ENCODE data around the gene ECHS1. TPM values are rescaled to one million over a fixed set of nuclear protein-coding genes. Genes with fewer than 3 reads are reported as not detected.
"Not testable (repeated sequence)": the region's sequence is repeated elsewhere in the genome, so short reads cannot be mapped to it uniquely, and the experiment has no call there.

ECHS1 gene
- total RNA-seq, 1 donor from 2014 or later: 127 TPM

GRCh38 chr10:133419211-133419950 lies 46.2 kb upstream of the ECHS1 start:
- no peak for TF ChIP-seq CTCF (IDR thresholded peaks at IDR 0.05; ENCODE audit: insufficient read depth, low read length, poor library complexity, severe bottlenecking)
- Histone ChIP-seq H3K4me3 (ENCODE audit: low read depth, low read length) (no peak overlapping the region), H3K27me3 (ENCODE audit: control insufficient read depth, insufficient read depth, low read length) (peaks cover 12% of the 10 kb centered on the region), H3K36me3 (ENCODE audit: control insufficient read depth, insufficient read depth, low read length) (no peaks in the 10 kb centered on the region)
- DNase-seq (ENCODE audit: low read depth): no peak

GRCh38 chr10:133418289-133418993 lies 45.3 kb upstream of the ECHS1 start:
- Histone ChIP-seq H3K36me3 (ENCODE audit: control insufficient read depth, insufficient read depth, low read length) (no peaks in the 10 kb centered on the region), H3K27me3 (ENCODE audit: control insufficient read depth, insufficient read depth, low read length) (peaks cover 10% of the 10 kb centered on the region), H3K4me3 (ENCODE audit: low read depth, low read length) (no peak overlapping the region)
- DNase-seq (ENCODE audit: low read depth): no peak
- TF ChIP-seq CTCF (IDR thresholded peaks at IDR 0.05; ENCODE audit: insufficient read depth, low read length, poor library complexity, severe bottlenecking): no peak

GRCh38 chr10:133415752-133416151 lies 42.6 kb upstream of the ECHS1 start:
- no peak overlapping the region for H3K4me3 ChIP-seq (ENCODE audit: low read depth, low read length)
- no peaks in the 10 kb centered on the region for H3K27me3 ChIP-seq (ENCODE audit: control insufficient read depth, insufficient read depth, low read length)
- TF ChIP-seq CTCF (IDR thresholded peaks at IDR 0.05; ENCODE audit: insufficient read depth, low read length, poor library complexity, severe bottlenecking): no peak
- peaks cover 2% of the 10 kb centered on the region for H3K36me3 ChIP-seq (ENCODE audit: control insufficient read depth, insufficient read depth, low read length)
- DNase-seq (ENCODE audit: low read depth): no peak

GRCh38 chr10:133414401-133414800 lies 41.2 kb upstream of the ECHS1 start:
- not testable (repeated sequence) for H3K27me3 ChIP-seq (ENCODE audit: control insufficient read depth, insufficient read depth, low read length); H3K4me3 ChIP-seq (ENCODE audit: low read depth, low read length); DNase-seq (ENCODE audit: low read depth); H3K36me3 ChIP-seq (ENCODE audit: control insufficient read depth, insufficient read depth, low read length)

GRCh38 chr10:133412381-133412711 lies 39.2 kb upstream of the ECHS1 start:
- no peak overlapping the region for H3K4me3 ChIP-seq (ENCODE audit: low read depth, low read length)
- H3K36me3 ChIP-seq (ENCODE audit: control insufficient read depth, insufficient read depth, low read length): peaks cover 2% of the 10 kb centered on the region
- no peak for TF ChIP-seq CTCF (IDR thresholded peaks at IDR 0.05; ENCODE audit: insufficient read depth, low read length, poor library complexity, severe bottlenecking)
- DNase-seq (ENCODE audit: low read depth): no peak
- H3K27me3 ChIP-seq (ENCODE audit: control insufficient read depth, insufficient read depth, low read length): no peaks in the 10 kb centered on the region

- TF ChIP-seq CTCF (IDR thresholded peaks at IDR 0.05; ENCODE audit: insufficient read depth, low read length, poor library complexity, severe bottlenecking): no peak
- Histone ChIP-seq H3K36me3 (ENCODE audit: control insufficient read depth, insufficient read depth, low read length) (peaks cover 2% of the 10 kb centered on the region), H3K27me3 (ENCODE audit: control insufficient read depth, insufficient read depth, low read length) (no peaks in the 10 kb centered on the region), H3K4me3 (ENCODE audit: low read depth, low read length) (no peak overlapping the region)
- DNase-seq (ENCODE audit: low read depth): no peak
These were observed 38.6 kb upstream of the ECHS1 start for GRCh38 chr10:133411523-133412380.

Measured in kidney epithelial cell (primary cell).